Ramos (cell line): ENCODE data around the gene SAFB.
"Not testable (repeated sequence)": the region's sequence is repeated elsewhere in the genome, so short reads cannot be mapped to it uniquely, and the experiment has no call there.

ENCODE experiments used
- in situ Hi-C: fragments of 300-500 bp; cut with MboI; formaldehyde crosslinking; loops from one replicate; pipeline ENCODE4 v1.14.3; 2022; ENCODE audit warnings: low sequenced_read_pairs; ENCODE audit not compliant: unreplicated experiment

Gene SAFB

GRCh38 chr19:5594521-5594950 lies 28.3 kb upstream of the SAFB start:
- in situ Hi-C loops = no loop called here

- in situ Hi-C loops = no loop called here
Measured at GRCh38 chr19:5595129-5595528, 27.8 kb upstream of the SAFB start.

- in situ Hi-C loops = no loop called here
Measured at GRCh38 chr19:5595745-5596144, 27.1 kb upstream of the SAFB start.

GRCh38 chr19:5600797-5601196 lies 22.1 kb upstream of the SAFB start:
- in situ Hi-C loops = no loop called here

- in situ Hi-C loops = no loop called here
Measured at GRCh38 chr19:5603626-5604025, 19.3 kb upstream of the SAFB start.

GRCh38 chr19:5605362-5605761 lies 17.5 kb upstream of the SAFB start:
- in situ Hi-C loops = no loop called here

GRCh38 chr19:5607318-5608275 lies 15.3 kb upstream of the SAFB start:
- in situ Hi-C loops = no loop called here

- in situ Hi-C loops = no loop called here
Measured at GRCh38 chr19:5608291-5608690, 14.6 kb upstream of the SAFB start.

- in situ Hi-C loops = not testable (repeated sequence)
Measured at GRCh38 chr19:5608766-5609165, 14.1 kb upstream of the SAFB start.

GRCh38 chr19:5609881-5610448 lies 12.9 kb upstream of the SAFB start:
- in situ Hi-C loops = no loop called here

GRCh38 chr19:5612891-5613865 lies 9.7 kb upstream of the SAFB start:
- in situ Hi-C loops = no loop called here

- in situ Hi-C loops = no loop called here
Measured at GRCh38 chr19:5615756-5616327, 7.0 kb upstream of the SAFB start.

GRCh38 chr19:5617080-5617479 lies 5.8 kb upstream of the SAFB start:
- in situ Hi-C loops = no loop called here

GRCh38 chr19:5618591-5618990 lies 4.3 kb upstream of the SAFB start:
- in situ Hi-C loops = no loop called here

- in situ Hi-C loops = no loop called here
Measured at GRCh38 chr19:5619946-5620345, 2.9 kb upstream of the SAFB start.

GRCh38 chr19:5621311-5621944 lies 1.5 kb upstream of the SAFB start:
- in situ Hi-C loops = no loop called here

GRCh38 chr19:5621945-5622464 lies 878 bp upstream of the SAFB start:
- in situ Hi-C loops = no loop called here

- in situ Hi-C loops = no loop called here
Measured at GRCh38 chr19:5623397-5624017, 624 bp downstream of the SAFB start.

GRCh38 chr19:5624018-5624663 lies 1.3 kb downstream of the SAFB start:
- in situ Hi-C loops = no loop called here
